ENCODE results near the gene RARG. TPM values are rescaled to one million over a fixed set of nuclear protein-coding genes. Genes with fewer than 3 reads are reported as not detected.

Gene RARG
- total and polyA plus RNA-seq, 12 donors: 3.8 to 36.4 (median 24.8) TPM

DNA sequence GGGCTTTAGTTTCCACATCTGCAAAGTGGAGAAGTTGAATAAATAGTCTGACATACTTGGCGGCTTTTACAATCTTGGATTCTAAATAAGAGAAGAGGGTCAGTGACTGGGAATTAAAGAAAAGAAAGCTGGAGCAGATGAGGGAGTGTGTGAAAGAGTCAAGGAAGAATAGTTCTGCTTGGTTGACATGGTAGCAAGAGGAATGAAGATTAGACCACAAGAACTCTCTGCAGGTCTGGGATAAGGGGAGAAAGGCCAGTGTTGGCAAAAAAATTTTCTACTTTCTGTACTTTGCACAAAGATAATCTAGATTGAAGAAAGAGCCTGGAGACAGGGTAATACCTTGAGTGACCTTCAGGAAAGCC lies 30.9 kb downstream of the RARG start:
- H3K9me3 ChIP-seq (replicated peaks in 1 of 3): no peaks in the 10 kb centered on the region
- no peaks in the 10 kb centered on the region for H3K36me3 ChIP-seq (replicated peaks in 1 of 2)
- no peak overlapping the region for H3K27ac ChIP-seq
- 67 to 80% (median 70%) methylated on average over 1 of the region's 1 CpG for WGBS, 4 donors
- TF ChIP-seq POLR2A (IDR thresholded peaks at IDR 0.05): no peak
- TF ChIP-seq, protein P1, sequence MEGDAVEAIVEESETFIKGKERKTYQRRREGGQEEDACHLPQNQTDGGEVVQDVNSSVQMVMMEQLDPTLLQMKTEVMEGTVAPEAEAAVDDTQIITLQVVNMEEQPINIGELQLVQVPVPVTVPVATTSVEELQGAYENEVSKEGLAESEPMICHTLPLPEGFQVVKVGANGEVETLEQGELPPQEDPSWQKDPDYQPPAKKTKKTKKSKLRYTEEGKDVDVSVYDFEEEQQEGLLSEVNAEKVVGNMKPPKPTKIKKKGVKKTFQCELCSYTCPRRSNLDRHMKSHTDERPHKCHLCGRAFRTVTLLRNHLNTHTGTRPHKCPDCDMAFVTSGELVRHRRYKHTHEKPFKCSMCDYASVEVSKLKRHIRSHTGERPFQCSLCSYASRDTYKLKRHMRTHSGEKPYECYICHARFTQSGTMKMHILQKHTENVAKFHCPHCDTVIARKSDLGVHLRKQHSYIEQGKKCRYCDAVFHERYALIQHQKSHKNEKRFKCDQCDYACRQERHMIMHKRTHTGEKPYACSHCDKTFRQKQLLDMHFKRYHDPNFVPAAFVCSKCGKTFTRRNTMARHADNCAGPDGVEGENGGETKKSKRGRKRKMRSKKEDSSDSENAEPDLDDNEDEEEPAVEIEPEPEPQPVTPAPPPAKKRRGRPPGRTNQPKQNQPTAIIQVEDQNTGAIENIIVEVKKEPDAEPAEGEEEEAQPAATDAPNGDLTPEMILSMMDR (IDR thresholded peaks at IDR 0.05): no peak
- H3K4me1 ChIP-seq (replicated peaks in 1 of 2): peaks cover 4 to 12% of the 10 kb centered on the region in 2 donors
- intact Hi-C loops (cut with DNase I): no loop called here
- DNase-seq: no peak
- no peaks in the 10 kb centered on the region for H3K27me3 ChIP-seq
- H3K4me3 ChIP-seq: no peak overlapping the region

DNA sequence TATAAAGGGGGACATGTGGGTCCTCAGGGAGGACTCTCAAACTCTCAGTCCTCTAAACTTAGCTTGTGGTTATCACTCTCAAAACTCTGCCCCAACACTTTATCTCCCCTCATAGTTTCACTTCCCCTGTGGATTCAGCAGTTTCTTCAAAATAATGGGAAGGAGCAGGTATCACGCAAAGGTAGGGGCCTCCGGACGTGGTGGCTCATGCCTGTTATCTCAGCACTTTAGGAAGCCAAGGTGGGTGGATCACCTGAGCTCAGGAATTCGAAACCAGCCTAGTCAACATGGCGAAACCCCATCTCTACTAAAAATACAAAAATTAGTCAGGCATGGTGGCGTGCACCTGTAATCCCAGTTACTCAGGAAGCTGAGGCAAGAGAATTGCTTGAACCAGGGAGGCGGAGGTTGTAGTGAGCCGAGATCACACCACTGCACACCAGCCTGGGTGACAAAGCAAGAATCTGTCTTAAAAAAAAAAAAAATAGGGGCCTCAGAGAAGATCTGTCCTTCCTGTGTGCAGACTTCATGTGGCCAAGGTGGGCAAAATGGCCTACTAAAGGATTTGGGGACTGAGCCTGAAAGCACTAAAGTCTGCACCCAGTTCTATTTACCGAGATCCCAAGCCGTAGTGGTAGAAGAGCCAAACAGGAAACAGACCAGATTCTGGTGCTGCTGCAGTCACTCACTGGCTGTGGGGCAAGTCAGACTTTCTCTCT lies 31.4 kb downstream of the RARG start:
- peak in 1 of 7 donors; percentile 8 for DNase-seq
- intact Hi-C loops (cut with DNase I): no loop called here
- Histone ChIP-seq H3K4me1 (replicated peaks in 1 of 2) (peaks cover 4 to 12% of the 10 kb centered on the region in 2 donors), H3K27me3 (no peaks in the 10 kb centered on the region), H3K9me3 (replicated peaks in 1 of 3) (no peaks in the 10 kb centered on the region), H3K4me3 (no peak overlapping the region), H3K36me3 (replicated peaks in 1 of 2) (no peaks in the 10 kb centered on the region), H3K27ac (no peak overlapping the region)
- WGBS, 4 donors: 62 to 89% (median 73%) methylated on average over 9 to 10 of the region's 10 CpGs
- no peak for TF ChIP-seq POLR2A (IDR thresholded peaks at IDR 0.05)
- TF ChIP-seq, protein P1 (IDR thresholded peaks at IDR 0.05): no peak

DNA sequence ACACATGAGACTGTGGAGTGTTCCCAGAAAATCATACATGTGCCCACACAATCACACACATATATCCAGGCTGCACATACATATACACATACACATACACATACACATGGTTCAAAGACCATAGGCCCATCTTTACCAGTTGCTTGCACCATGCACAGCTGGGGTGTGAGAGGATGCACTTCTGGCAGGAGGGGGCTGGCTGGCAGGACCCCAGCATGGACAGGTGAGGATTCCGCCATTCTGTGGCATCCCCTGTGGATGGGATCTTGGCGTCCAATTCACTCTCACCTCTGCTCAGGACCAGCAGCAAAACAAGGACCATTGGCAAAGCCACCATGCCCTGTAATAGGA lies 31.9 kb downstream of the RARG start:
- 90 to 100% (median 94%) methylated on average over 2 of the region's 2 CpGs for WGBS, 4 donors
- Histone ChIP-seq H3K27ac (no peak overlapping the region), H3K27me3 (no peaks in the 10 kb centered on the region), H3K9me3 (replicated peaks in 1 of 3) (no peaks in the 10 kb centered on the region), H3K4me1 (replicated peaks in 1 of 2) (peaks cover 4 to 12% of the 10 kb centered on the region in 2 donors), H3K36me3 (replicated peaks in 1 of 2) (no peaks in the 10 kb centered on the region), H3K4me3 (no peak overlapping the region)
- no peak for TF ChIP-seq POLR2A (IDR thresholded peaks at IDR 0.05)
- TF ChIP-seq, protein P1 (IDR thresholded peaks at IDR 0.05): no peak
- DNase-seq: peak in 1 of 7 donors; percentile 9
- intact Hi-C loops (cut with DNase I): no loop called here

DNA sequence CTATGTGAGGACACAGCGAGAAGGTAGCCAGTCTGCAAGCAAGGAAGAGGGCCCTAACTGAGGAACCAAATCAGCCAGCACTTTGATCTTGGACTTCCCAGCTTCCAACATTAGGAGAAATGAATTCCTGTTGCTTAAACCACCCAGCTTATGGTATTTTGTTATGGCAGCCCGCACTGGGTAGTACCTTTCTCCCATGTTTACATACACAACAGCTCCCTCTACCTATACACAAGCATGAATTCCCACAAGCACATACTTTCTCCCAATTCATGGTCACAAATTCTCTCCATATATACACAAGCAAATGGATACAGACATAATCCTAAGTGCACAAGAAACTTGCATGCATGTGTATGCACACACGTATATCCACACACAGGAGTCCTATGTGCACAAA lies 32.3 kb downstream of the RARG start:
- Histone ChIP-seq H3K4me1 (replicated peaks in 1 of 2) (peaks cover 4 to 12% of the 10 kb centered on the region in 2 donors), H3K9me3 (replicated peaks in 1 of 3) (no peaks in the 10 kb centered on the region), H3K27ac (no peak overlapping the region), H3K36me3 (replicated peaks in 1 of 2) (no peaks in the 10 kb centered on the region), H3K27me3 (no peaks in the 10 kb centered on the region), H3K4me3 (no peak overlapping the region)
- TF ChIP-seq, protein P1 (IDR thresholded peaks at IDR 0.05): no peak
- no peak for TF ChIP-seq POLR2A (IDR thresholded peaks at IDR 0.05)
- peak in 1 of 7 donors; percentile 1 for DNase-seq
- 87 to 91% (median 88%) methylated on average over 2 to 3 of the region's 3 CpGs for WGBS, 4 donors
- intact Hi-C loops (cut with DNase I): loop anchor here (2.0 to 10.0 kb wide), 4 partner anchors 37 to 135 kb away; no protein-coding TSS in a partner anchor

All from adrenal gland (tissue), 12 donors.